GM12878 (cell line): ENCODE data around the gene DUSP18. TPM values are rescaled to one million over a fixed set of nuclear protein-coding genes. Genes with fewer than 3 reads are reported as not detected.

Source experiments
- ATAC-seq: fragments of 200-7000 bp; cut with Tn5 transposase; 3 replicates; pipeline ENCODE4 v1.9.1; 2020; ENCODE audit warnings: mild to moderate bottlenecking, moderate library complexity
- BruUV-seq: library from RNA; stranded (reverse); fragments of 400-500 nt; replicated peaks from 2 replicates; lab custom pipeline; 2021; lab: Mats Ljungman, UMichigan
- CTCF ChIA-PET: fragments of 300-600 bp; sonication (Branson Sonifier 250); formaldehyde crosslinking; extraction: SDS; loops from one replicate; lab custom pipeline; 2021; ENCODE audit warnings: inconsistent platforms; lab: Yijun Ruan, JAX
- POLR2A ChIA-PET: fragments of 350-600 bp; formaldehyde crosslinking; extraction: SDS; loops from one replicate; lab custom pipeline; 2021; ENCODE audit warnings: inconsistent platforms; lab: Charles Lee
- RAD21 ChIA-PET: fragments of 300-600 bp; sonication (Branson Sonifier 250); formaldehyde crosslinking; loops from one replicate; lab custom pipeline; 2023; ENCODE audit warnings: antibody characterized with exemption; ENCODE audit not compliant: unreplicated experiment; lab: Charles Lee
- SMC1A ChIA-PET: fragments of 300-600 bp; sonication (Branson Sonifier 250); formaldehyde crosslinking; loops from one replicate; lab custom pipeline; 2023; ENCODE audit not compliant: unreplicated experiment, uncharacterized antibody; lab: Charles Lee
- DNase-seq: peaks from one replicate; pipeline ENCODE4 v3.0.0-alpha.2; 2011; ENCODE audit warnings: low read depth, low spot score
- FAIRE-seq: peaks from 3 replicates; lab custom pipeline; 2011; peaks lifted over from hg19 to GRCh38; lab: Jason Lieb, UNC
- H2AFZ ChIP-seq: 2 replicates; pipeline ENCODE4 v1.6.0; 2011; ENCODE audit warnings: low read depth, low read length, control low read depth; ENCODE audit not compliant: control insufficient read depth
- H3K27ac ChIP-seq: 2 replicates; pipeline ENCODE4 v1.5.1; 2011; ENCODE audit warnings: control low read depth; ENCODE audit not compliant: control insufficient read depth, insufficient read depth
- H3K27me3 ChIP-seq, 2 experiments: replicated peaks in 1 of 2; 2 replicates each; pipeline versions ENCODE4 v1.6.0 to v1.6.1; 2011; ENCODE audit warnings: low read length in 1 of 2; ENCODE audit not compliant: control insufficient read depth in 2 of 2, insufficient read depth in 2 of 2
- H3K36me3 ChIP-seq, 2 experiments: 2 replicates each; pipeline ENCODE4 v1.5.1; 2011; ENCODE audit warnings: low read length in 1 of 2; ENCODE audit not compliant: control insufficient read depth in 2 of 2, insufficient read depth in 2 of 2
- H3K4me1 ChIP-seq: 2 replicates; pipeline ENCODE4 v1.6.1; 2011; ENCODE audit warnings: mild to moderate bottlenecking, low read length, moderate library complexity, mixed read lengths; ENCODE audit not compliant: control insufficient read depth, insufficient read depth
- H3K4me2 ChIP-seq: 2 replicates; pipeline ENCODE4 v1.6.0; 2011; ENCODE audit warnings: control low read depth; ENCODE audit not compliant: control insufficient read depth, insufficient read depth
- H3K4me3 ChIP-seq: fragments of 200-600 bp; sonication (generic); 2 replicates; pipeline ENCODE4 v1.5.1; 2016
- H3K79me2 ChIP-seq: 2 replicates; pipeline ENCODE4 v1.6.0; 2011; ENCODE audit warnings: low read length; ENCODE audit not compliant: control insufficient read depth, insufficient read depth
- H3K9ac ChIP-seq: 2 replicates; pipeline ENCODE4 v1.8.0; 2011; ENCODE audit warnings: low read length, control low read depth, mixed read lengths; ENCODE audit not compliant: control insufficient read depth, insufficient read depth
- H3K9me3 ChIP-seq: replicated peaks from 3 replicates; pipeline ENCODE4 v1.5.1; 2011; ENCODE audit warnings: mild to moderate bottlenecking, low read length; ENCODE audit not compliant: control insufficient read depth, insufficient read depth
- H4K20me1 ChIP-seq: 2 replicates; pipeline ENCODE4 v1.6.0; 2011; ENCODE audit not compliant: control insufficient read depth, insufficient read depth
- BHLHE40 ChIP-seq, 2 experiments: fragments of 450-650 bp in 1 of 2; IDR thresholded peaks; 2 replicates each; pipeline ENCODE4 v1.6.1; 2011 to 2017; ENCODE audit warnings: low read depth in 2 of 2, borderline replicate concordance in 1 of 2, improper control_type of control experiment in 1 of 2, low read length in 1 of 2, mild to moderate bottlenecking in 1 of 2
- CREB1 ChIP-seq: IDR thresholded peaks from 2 replicates; pipeline ENCODE4 v1.6.1; 2012; ENCODE audit warnings: low read depth, mild to moderate bottlenecking, inconsistent platforms
- IKZF1 ChIP-seq: fragments of 450-650 bp; conservative IDR thresholded peaks from 2 replicates; pipeline ENCODE4 v1.6.1; 2017; ENCODE audit warnings: antibody characterized with exemption, mild to moderate bottlenecking
- JUNB ChIP-seq: IDR thresholded peaks from 2 replicates; pipeline ENCODE4 v1.6.1; 2016; ENCODE audit warnings: antibody characterized with exemption, mild to moderate bottlenecking
- KLF5 ChIP-seq: fragments of 450-650 bp; IDR thresholded peaks from 2 replicates; pipeline ENCODE4 v1.6.1; 2014; ENCODE audit warnings: mild to moderate bottlenecking; ENCODE audit not compliant: partially characterized antibody
- NFIC ChIP-seq: IDR thresholded peaks from 2 replicates; pipeline ENCODE4 v1.6.1; 2012; ENCODE audit warnings: low read depth, mild to moderate bottlenecking, inconsistent platforms, low read length, moderate library complexity
- NR2F1 ChIP-seq: fragments of 450-650 bp; conservative IDR thresholded peaks from 2 replicates; pipeline ENCODE4 v1.6.1; 2017; ENCODE audit warnings: mild to moderate bottlenecking
- PAX5 ChIP-seq: IDR thresholded peaks from 2 replicates; pipeline ENCODE4 v1.6.1; 2011; ENCODE audit warnings: low read depth, low read length, borderline replicate concordance
- RAD21 ChIP-seq: IDR thresholded peaks from 2 replicates; pipeline ENCODE4 v1.6.1; 2011; ENCODE audit warnings: mild to moderate bottlenecking, low read depth, low read length, moderate library complexity; ENCODE audit not compliant: insufficient read depth
- RBBP5 ChIP-seq: fragments of 200-600 bp; sonication (generic); conservative IDR thresholded peaks from 2 replicates; pipeline ENCODE4 v1.6.1; 2016
- SMC3 ChIP-seq: IDR thresholded peaks from 2 replicates; pipeline ENCODE4 v1.6.1; 2011; ENCODE audit warnings: low read length, improper control_type of control experiment, borderline replicate concordance
- SP1 ChIP-seq: IDR thresholded peaks from one replicate; pipeline ENCODE4 v1.6.1; 2011; ENCODE audit warnings: low read depth, low read length
- SRF ChIP-seq, 2 experiments: IDR thresholded peaks; 2 replicates each; pipeline ENCODE4 v1.6.1; 2011; ENCODE audit warnings: low read depth in 2 of 2, low read length in 2 of 2, mild to moderate bottlenecking in 1 of 2, moderate library complexity in 1 of 2
- TCF3 ChIP-seq: IDR thresholded peaks from 2 replicates; pipeline ENCODE4 v1.6.1; 2012; ENCODE audit warnings: low read depth, mild to moderate bottlenecking, low read length, borderline replicate concordance; ENCODE audit not compliant: insufficient read depth
- ZNF217 ChIP-seq: fragments of 450-650 bp; IDR thresholded peaks from 2 replicates; pipeline ENCODE4 v1.6.1; 2017; ENCODE audit warnings: antibody characterized with exemption, mild to moderate bottlenecking
- ZNF274 ChIP-seq: IDR thresholded peaks from one replicate; pipeline ENCODE4 v1.8.0; 2011; ENCODE audit not compliant: insufficient read length, insufficient read depth
- WGBS: methylation state at CpG from one replicate; pipeline ENCODE4 v1.1.6; 2016; ENCODE audit warnings: low lambda C conversion rate; ENCODE audit not compliant: insufficient replicate concordance, insufficient coverage; ENCODE audit errors: missing lambda C conversion rate; 5-methylcytosine and 5-hydroxymethylcytosine counted together
- in situ Hi-C: fragments of 300-500 bp; cut with MboI; formaldehyde crosslinking; loops from 9 replicates; pipeline ENCODE4 v1.14.3; 2018; ENCODE audit warnings: mixed read lengths
- intact Hi-C: fragments of 100-400 bp; cut with micrococcal nuclease; formaldehyde crosslinking; loops from one replicate; pipeline ENCODE4 v1.14.2; 2022; ENCODE audit not compliant: unreplicated experiment
- polyA plus RNA-seq, 11 experiments: library from polyadenylated mRNA; depleted of rRNA in 4 of 11; unstranded in 6 of 11; stranded (reverse) in 5 of 11; fragments of >200 nt; fragmentation: Nextera tagmentation in 4 of 11; fragmentation: Illumina TruSeq in 1 of 11; extraction: Ambion mirVana in 4 of 11; extraction: Trizol in 1 of 11; gene quantifications; 1 replicate in 1 of 11; 2 replicates in 10 of 11; pipeline versions ENCODE4 v1.2.1 to v1.2.3, GENCODE V29; 2011 to 2016; ENCODE audit warnings: inconsistent platforms in 2 of 11, missing spikeins in 2 of 11, low read depth in 1 of 11
- total RNA-seq, 4 experiments: library from RNA; depleted of rRNA in 3 of 4; stranded (reverse); fragments of >200 nt in 3 of 4; fragmentation: Illumina TruSeq in 1 of 4; extraction: Trizol in 1 of 4; gene quantifications; 2 replicates each; pipeline versions ENCODE4 v1.2.1 to v1.2.3, GENCODE V29; 2013 to 2021
- TF ChIP-seq, protein P1 (sequence below): fragments of 450-650 bp; IDR thresholded peaks from 2 replicates; pipeline ENCODE4 v1.6.1; 2018; ENCODE audit warnings: borderline replicate concordance, mild to moderate bottlenecking; ENCODE audit not compliant: partially characterized antibody
- TF ChIP-seq, protein P2 (sequence below): fragments of 450-650 bp; conservative IDR thresholded peaks from 2 replicates; pipeline ENCODE4 v1.6.1; 2017; ENCODE audit warnings: mild to moderate bottlenecking, moderate library complexity

Gene DUSP18
- total and polyA plus RNA-seq, 10 of the 15 experiments (the other 5 are each of a cell fraction or from before 2014, with no cell fraction given) = 1.9 to 11.9 (median 7.7) TPM

DNA sequence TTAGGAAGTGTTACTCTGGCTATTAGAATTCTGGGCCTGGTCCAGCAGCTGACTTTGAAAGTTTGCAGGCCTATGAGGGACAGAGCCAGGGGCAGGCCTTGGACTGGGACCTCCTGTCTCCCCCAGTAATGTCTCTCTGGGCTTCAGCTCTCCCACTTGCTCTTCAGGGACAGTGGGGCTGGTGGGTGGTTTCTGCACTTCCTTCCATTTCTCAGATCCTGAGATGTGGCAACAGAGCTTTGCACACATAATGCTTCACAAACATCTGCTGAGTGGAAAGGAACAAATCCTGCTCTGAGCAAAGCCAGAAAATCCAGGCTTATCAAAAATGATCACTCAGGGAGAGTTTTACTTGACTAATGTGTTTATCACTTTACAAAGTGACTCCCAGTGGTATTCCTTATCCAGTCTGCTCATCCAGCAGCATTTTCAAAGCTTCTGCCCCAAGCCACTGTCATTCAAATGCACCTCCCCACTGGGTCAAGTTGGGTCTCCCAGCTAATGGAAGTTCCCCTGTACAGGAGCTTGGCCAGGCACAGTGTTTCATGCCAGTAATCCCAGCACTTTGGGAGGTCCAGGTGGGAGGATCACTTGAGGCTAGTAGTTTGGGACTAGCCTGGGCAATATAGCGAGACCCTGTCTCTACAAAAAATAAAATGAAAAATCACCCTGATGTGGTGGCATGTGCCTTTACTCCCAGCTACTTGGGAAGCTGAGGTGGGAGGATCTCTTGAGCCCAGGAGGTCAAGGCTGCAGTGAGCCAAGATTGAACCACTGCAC lies 13.5 kb upstream of the DUSP18 start:
- Histone ChIP-seq H3K4me3 (no peak overlapping the region), H2AFZ (no peak overlapping the region), H3K4me2 (no peak overlapping the region), H3K9me3 (no peaks in the 10 kb centered on the region), H3K79me2 (no peaks in the 10 kb centered on the region), H3K27ac (no peak overlapping the region), H3K36me3 (no peaks in the 10 kb centered on the region), H3K4me1 (no peaks in the 10 kb centered on the region), H3K9ac (no peak overlapping the region), H4K20me1 (no peaks in the 10 kb centered on the region), H3K27me3 (no peaks in the 10 kb centered on the region)
- DNase-seq = no peak
- TF ChIP-seq, protein P1, sequence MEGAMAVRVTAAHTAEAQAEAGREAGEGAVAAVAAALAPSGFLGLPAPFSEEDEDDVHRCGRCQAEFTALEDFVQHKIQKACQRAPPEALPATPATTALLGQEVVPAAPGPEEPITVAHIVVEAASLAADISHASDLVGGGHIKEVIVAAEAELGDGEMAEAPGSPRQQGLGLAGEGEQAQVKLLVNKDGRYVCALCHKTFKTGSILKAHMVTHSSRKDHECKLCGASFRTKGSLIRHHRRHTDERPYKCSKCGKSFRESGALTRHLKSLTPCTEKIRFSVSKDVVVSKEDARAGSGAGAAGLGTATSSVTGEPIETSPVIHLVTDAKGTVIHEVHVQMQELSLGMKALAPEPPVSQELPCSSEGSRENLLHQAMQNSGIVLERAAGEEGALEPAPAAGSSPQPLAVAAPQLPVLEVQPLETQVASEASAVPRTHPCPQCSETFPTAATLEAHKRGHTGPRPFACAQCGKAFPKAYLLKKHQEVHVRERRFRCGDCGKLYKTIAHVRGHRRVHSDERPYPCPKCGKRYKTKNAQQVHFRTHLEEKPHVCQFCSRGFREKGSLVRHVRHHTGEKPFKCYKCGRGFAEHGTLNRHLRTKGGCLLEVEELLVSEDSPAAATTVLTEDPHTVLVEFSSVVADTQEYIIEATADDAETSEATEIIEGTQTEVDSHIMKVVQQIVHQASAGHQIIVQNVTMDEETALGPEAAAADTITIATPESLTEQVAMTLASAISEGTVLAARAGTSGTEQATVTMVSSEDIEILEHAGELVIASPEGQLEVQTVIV = no peak
- no peak for TF ChIP-seq CREB1
- TF ChIP-seq, protein P2, sequence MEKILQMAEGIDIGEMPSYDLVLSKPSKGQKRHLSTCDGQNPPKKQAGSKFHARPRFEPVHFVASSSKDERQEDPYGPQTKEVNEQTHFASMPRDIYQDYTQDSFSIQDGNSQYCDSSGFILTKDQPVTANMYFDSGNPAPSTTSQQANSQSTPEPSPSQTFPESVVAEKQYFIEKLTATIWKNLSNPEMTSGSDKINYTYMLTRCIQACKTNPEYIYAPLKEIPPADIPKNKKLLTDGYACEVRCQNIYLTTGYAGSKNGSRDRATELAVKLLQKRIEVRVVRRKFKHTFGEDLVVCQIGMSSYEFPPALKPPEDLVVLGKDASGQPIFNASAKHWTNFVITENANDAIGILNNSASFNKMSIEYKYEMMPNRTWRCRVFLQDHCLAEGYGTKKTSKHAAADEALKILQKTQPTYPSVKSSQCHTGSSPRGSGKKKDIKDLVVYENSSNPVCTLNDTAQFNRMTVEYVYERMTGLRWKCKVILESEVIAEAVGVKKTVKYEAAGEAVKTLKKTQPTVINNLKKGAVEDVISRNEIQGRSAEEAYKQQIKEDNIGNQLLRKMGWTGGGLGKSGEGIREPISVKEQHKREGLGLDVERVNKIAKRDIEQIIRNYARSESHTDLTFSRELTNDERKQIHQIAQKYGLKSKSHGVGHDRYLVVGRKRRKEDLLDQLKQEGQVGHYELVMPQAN = no peak
- no peak for TF ChIP-seq SP1
- TF ChIP-seq TCF3 = no peak
- TF ChIP-seq ZNF217 = no peak
- TF ChIP-seq ZNF274 = no peak
- no peak for TF ChIP-seq NFIC
- no peak for TF ChIP-seq SRF (IDR thresholded peaks at IDR 0.05; ENCODE audit: low read depth in 2 of 2, low read length in 2 of 2)
- TF ChIP-seq PAX5 = no peak
- TF ChIP-seq KLF5 = no peak
- TF ChIP-seq RBBP5 = no peak
- no peak for TF ChIP-seq SMC3
- no peak for TF ChIP-seq NR2F1
- TF ChIP-seq JUNB = no peak
- no peak for TF ChIP-seq IKZF1
- no peak for TF ChIP-seq RAD21
- no peak for TF ChIP-seq BHLHE40 (IDR thresholded peaks at IDR 0.05; ENCODE audit: borderline replicate concordance in 1 of 2, low read depth in 2 of 2, low read length in 1 of 2)
- ChIA-PET SMC1A (interaction anchor here (0.6 to 1.2 kb wide), 2 partner anchors 48 to 65 kb away, joined by 3 read pairs; no protein-coding TSS in a partner anchor), POLR2A (interaction anchor here (2.3 kb wide), 1 partner anchor 46 kb away, joined by 8 read pairs; the partner anchor contains the start of gene SLC35E4), RAD21 (no interaction called here), CTCF (interaction anchor here (0.9 to 1.1 kb wide), 6 partner anchors 15 to 205 kb away, joined by 3 to 5 read pairs (median 3); partner anchors contain the start of gene SLC35E4)
- no TSS peak for BruUV-seq
- intact Hi-C loops (no loop called here), in situ Hi-C loops (no loop called here)
- 44% methylated on average over 1 of the region's 1 CpG for WGBS
- ATAC-seq = no peak
- no peak for FAIRE-seq
